ENCODE data around the gene FBXL2.

Gene FBXL2

GRCh38 chr3:33430571-33430970 lies 153.3 kb downstream of the FBXL2 start:
- DNase-seq: no peak

DNA sequence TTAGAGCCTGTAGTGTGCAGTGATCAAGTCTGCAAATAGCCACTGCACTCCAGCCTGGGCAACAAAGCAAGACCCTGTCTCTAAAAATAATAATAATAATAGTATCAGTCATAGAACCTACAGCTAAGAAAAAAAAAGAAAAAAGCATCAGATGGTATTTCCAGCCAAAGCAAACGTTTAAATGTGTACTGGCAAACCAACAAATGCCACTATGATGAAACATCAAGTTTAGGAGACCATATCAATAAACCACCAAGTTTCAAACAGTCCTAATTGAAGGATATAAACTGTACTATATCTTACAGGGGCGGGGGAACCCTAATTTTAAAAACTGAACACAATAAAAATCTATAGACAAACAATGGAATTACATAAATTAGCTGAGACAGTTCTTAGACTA lies 156.6 kb downstream of the FBXL2 start:
- no peak for DNase-seq
